Right hindlimb (tissue), 1 donor: ENCODE measurements around the gene KRTAP5-9.
A peak's percentile ranks its signal among the peaks of the same experiment; 100 is the strongest.
"Not testable (repeated sequence)": the region's sequence is repeated elsewhere in the genome, so short reads cannot be mapped to it uniquely, and the experiment has no call there.

Experiments used
- DNase-seq: peaks from one replicate; pipeline ENCODE4 v3.0.0-alpha.2; 2018

The KRTAP5-9 gene

GRCh38 chr11:71563406-71563805 lies 15.2 kb downstream of the KRTAP5-9 start:
- DNase-seq = no peak

GRCh38 chr11:71564430-71564829 lies 16.2 kb downstream of the KRTAP5-9 start:
- no peak for DNase-seq

- no peak for DNase-seq
These were observed 17.0 kb downstream of the KRTAP5-9 start, which contains the start of gene KRTAP5-10 for GRCh38 chr11:71565263-71565662. TSS of gene KRTAP5-10 (plus strand) at chr11:71565563. CDS start at chr11:71565588, 25 bp downstream.

GRCh38 chr11:71566081-71566620 lies 17.9 kb downstream of the KRTAP5-9 start:
- no peak for DNase-seq

- DNase-seq = not testable (repeated sequence)
These were observed 18.7 kb downstream of the KRTAP5-9 start for GRCh38 chr11:71566626-71567599.

GRCh38 chr11:71567633-71568032 lies 19.4 kb downstream of the KRTAP5-9 start:
- DNase-seq = not testable (repeated sequence)

GRCh38 chr11:71568704-71569349 lies 20.6 kb downstream of the KRTAP5-9 start:
- peak; percentile 69 for DNase-seq

- not testable (repeated sequence) for DNase-seq
These were observed 23.1 kb downstream of the KRTAP5-9 start for GRCh38 chr11:71571101-71571850.

- no peak for DNase-seq
These were observed 24.6 kb downstream of the KRTAP5-9 start for GRCh38 chr11:71572811-71573210.

GRCh38 chr11:71574418-71574817 lies 26.2 kb downstream of the KRTAP5-9 start:
- DNase-seq = no peak

GRCh38 chr11:71575723-71576424 lies 27.7 kb downstream of the KRTAP5-9 start:
- DNase-seq = no peak

- not testable (repeated sequence) for DNase-seq
These were observed 28.7 kb downstream of the KRTAP5-9 start for GRCh38 chr11:71576688-71577465.

GRCh38 chr11:71577469-71578004 lies 29.3 kb downstream of the KRTAP5-9 start:
- DNase-seq = no peak

GRCh38 chr11:71579513-71579912 lies 31.3 kb downstream of the KRTAP5-9 start:
- not testable (repeated sequence) for DNase-seq

GRCh38 chr11:71580057-71581003 lies 32.1 kb downstream of the KRTAP5-9 start:
- peak; percentile 54 for DNase-seq

- DNase-seq = no peak
These were observed 33.6 kb downstream of the KRTAP5-9 start for GRCh38 chr11:71581826-71582225.

GRCh38 chr11:71582309-71582895 lies 34.2 kb downstream of the KRTAP5-9 start, which contains the start of gene KRTAP5-11:
TSS of gene KRTAP5-11 (minus strand) at chr11:71582875. CDS start at chr11:71582837, 38 bp downstream.
- DNase-seq = peak; percentile 40

- not testable (repeated sequence) for DNase-seq
These were observed 34.7 kb downstream of the KRTAP5-9 start for GRCh38 chr11:71582969-71583368.

GRCh38 chr11:71585673-71586072 lies 37.5 kb downstream of the KRTAP5-9 start:
- not testable (repeated sequence) for DNase-seq
